ENCODE results near the gene WDR48. TPM values are rescaled to one million over a fixed set of nuclear protein-coding genes. Genes with fewer than 3 reads are reported as not detected.

The WDR48 gene
- total RNA-seq, 1 donor from 2014 or later = 38.5 TPM

DNA sequence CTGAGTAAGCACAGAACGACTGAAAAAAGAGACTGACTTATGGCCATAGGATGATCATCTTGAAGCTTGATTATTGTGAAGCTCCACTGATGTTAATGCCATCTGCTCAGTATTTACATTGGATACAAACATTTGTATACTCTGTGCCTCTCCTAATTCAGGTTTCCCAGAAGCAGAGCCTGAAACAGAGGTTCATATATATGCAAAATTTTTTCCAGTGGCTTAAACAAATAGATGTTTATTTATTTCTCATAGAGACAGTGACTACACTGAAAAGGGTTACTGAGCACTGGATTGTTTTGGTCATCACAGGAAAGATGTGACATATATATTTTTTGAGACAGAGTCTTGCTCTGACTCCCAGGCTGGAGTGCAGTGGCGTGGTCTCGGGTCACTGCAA is 36.4 kb upstream of the WDR48 start:
- H2AFZ ChIP-seq (ENCODE audit: low read depth, low read length) = no peak overlapping the region
- no peaks in the 10 kb centered on the region for H3K9me3 ChIP-seq (ENCODE audit: insufficient read depth, low read depth, low read length)
- Mint-ChIP-seq H3K4me1 (ENCODE audit: low read depth, unreplicated experiment) (peaks cover 4% of the 10 kb centered on the region), H3K4me3 (ENCODE audit: unreplicated experiment) (no peak overlapping the region), H3K27me3 (ENCODE audit: low read depth, unreplicated experiment) (peaks cover 2% of the 10 kb centered on the region), H3K9me3 (ENCODE audit: unreplicated experiment) (no peaks in the 10 kb centered on the region), H3K36me3 (ENCODE audit: low read depth, unreplicated experiment) (peaks cover 2% of the 10 kb centered on the region), H3K27ac (ENCODE audit: unreplicated experiment) (no peak overlapping the region)
- no peaks in the 10 kb centered on the region for H4K20me1 ChIP-seq (ENCODE audit: insufficient read depth, low read length)
- H3K27me3 ChIP-seq (ENCODE audit: insufficient read depth, low read length) = peaks cover 7% of the 10 kb centered on the region
- no peaks in the 10 kb centered on the region for H3K79me2 ChIP-seq (ENCODE audit: insufficient read depth, low read length)
- no peak overlapping the region for H3K4me3 ChIP-seq (ENCODE audit: insufficient read depth, low read depth, low read length)
- DNase-seq (ENCODE audit: low read depth) (no peak), FAIRE-seq (no peak)
- no peaks in the 10 kb centered on the region for H3K36me3 ChIP-seq (ENCODE audit: insufficient read depth, low read length)
- no peak for TF ChIP-seq EZH2 (IDR thresholded peaks at IDR 0.05; ENCODE audit: insufficient read depth, low read length)
- TF ChIP-seq, protein P1, sequence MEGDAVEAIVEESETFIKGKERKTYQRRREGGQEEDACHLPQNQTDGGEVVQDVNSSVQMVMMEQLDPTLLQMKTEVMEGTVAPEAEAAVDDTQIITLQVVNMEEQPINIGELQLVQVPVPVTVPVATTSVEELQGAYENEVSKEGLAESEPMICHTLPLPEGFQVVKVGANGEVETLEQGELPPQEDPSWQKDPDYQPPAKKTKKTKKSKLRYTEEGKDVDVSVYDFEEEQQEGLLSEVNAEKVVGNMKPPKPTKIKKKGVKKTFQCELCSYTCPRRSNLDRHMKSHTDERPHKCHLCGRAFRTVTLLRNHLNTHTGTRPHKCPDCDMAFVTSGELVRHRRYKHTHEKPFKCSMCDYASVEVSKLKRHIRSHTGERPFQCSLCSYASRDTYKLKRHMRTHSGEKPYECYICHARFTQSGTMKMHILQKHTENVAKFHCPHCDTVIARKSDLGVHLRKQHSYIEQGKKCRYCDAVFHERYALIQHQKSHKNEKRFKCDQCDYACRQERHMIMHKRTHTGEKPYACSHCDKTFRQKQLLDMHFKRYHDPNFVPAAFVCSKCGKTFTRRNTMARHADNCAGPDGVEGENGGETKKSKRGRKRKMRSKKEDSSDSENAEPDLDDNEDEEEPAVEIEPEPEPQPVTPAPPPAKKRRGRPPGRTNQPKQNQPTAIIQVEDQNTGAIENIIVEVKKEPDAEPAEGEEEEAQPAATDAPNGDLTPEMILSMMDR (IDR thresholded peaks at IDR 0.05; ENCODE audit: insufficient read depth, low read depth, low read length) = no peak
- H3K9ac ChIP-seq (ENCODE audit: low read length) = no peak overlapping the region
- no peaks in the 10 kb centered on the region for H3K4me1 ChIP-seq (ENCODE audit: insufficient read depth, low read length)
- H3K27ac ChIP-seq (ENCODE audit: low read depth, low read length) = no peak overlapping the region
- H3K4me2 ChIP-seq (ENCODE audit: low read length) = no peak overlapping the region

DNA sequence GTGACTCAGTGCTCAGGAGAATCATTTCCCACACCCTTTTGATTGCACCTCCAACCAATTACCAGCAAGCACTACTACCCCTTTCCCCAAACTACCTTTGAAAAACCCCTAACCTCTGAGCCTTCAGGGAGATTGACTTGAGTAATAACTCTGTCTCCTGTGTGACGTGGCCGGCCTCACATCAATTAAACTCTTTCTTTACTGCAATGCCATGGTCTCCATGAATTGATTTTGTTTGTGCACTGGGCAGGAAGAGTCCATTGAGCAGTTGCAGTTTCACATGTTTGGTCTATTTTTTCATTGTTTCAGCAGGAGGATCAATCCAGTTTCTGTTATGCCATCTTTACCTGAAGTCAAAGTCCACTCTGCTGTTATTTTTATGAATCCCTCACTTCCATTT is 32.5 kb upstream of the WDR48 start:
- Mint-ChIP-seq H3K27me3 (ENCODE audit: low read depth, unreplicated experiment) (peaks cover 3% of the 10 kb centered on the region), H3K4me3 (ENCODE audit: unreplicated experiment) (no peak overlapping the region), H3K36me3 (ENCODE audit: low read depth, unreplicated experiment) (peaks cover 2% of the 10 kb centered on the region), H3K27ac (ENCODE audit: unreplicated experiment) (no peak overlapping the region), H3K9me3 (ENCODE audit: unreplicated experiment) (no peaks in the 10 kb centered on the region), H3K4me1 (ENCODE audit: low read depth, unreplicated experiment) (no peaks in the 10 kb centered on the region)
- FAIRE-seq (no peak), DNase-seq (ENCODE audit: low read depth) (no peak)
- Histone ChIP-seq H3K4me1 (ENCODE audit: insufficient read depth, low read length) (no peaks in the 10 kb centered on the region), H2AFZ (ENCODE audit: low read depth, low read length) (no peak overlapping the region), H3K27ac (ENCODE audit: low read depth, low read length) (no peak overlapping the region), H3K36me3 (ENCODE audit: insufficient read depth, low read length) (no peaks in the 10 kb centered on the region), H3K79me2 (ENCODE audit: insufficient read depth, low read length) (no peaks in the 10 kb centered on the region), H3K4me3 (ENCODE audit: insufficient read depth, low read depth, low read length) (no peak overlapping the region), H3K9me3 (ENCODE audit: insufficient read depth, low read depth, low read length) (no peaks in the 10 kb centered on the region), H3K27me3 (ENCODE audit: insufficient read depth, low read length) (peaks cover 7% of the 10 kb centered on the region), H3K9ac (ENCODE audit: low read length) (no peak overlapping the region), H4K20me1 (ENCODE audit: insufficient read depth, low read length) (no peaks in the 10 kb centered on the region), H3K4me2 (ENCODE audit: low read length) (no peak overlapping the region)
- no peak for TF ChIP-seq EZH2 (IDR thresholded peaks at IDR 0.05; ENCODE audit: insufficient read depth, low read length)
- TF ChIP-seq, protein P1 (IDR thresholded peaks at IDR 0.05; ENCODE audit: insufficient read depth, low read depth, low read length) = no peak

DNA sequence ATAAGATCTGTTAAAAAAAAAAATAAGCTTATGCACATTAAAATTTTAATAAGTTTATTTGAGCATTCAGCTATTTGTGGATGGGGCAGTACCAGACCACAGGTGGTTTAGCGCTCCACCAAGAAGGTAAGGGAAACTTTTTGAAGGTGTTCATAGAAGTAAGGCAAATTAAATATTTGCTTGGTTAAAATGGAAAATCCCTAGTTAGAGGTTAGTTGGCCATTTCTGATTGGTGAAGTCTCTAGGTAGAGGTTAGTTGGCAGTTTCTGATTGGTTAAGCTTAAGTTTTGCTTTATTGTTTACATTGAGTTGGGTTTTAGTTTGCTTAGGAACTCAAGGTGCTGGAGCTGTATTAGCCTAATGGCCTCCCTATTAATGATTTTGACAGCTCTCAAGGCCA is 30.8 kb upstream of the WDR48 start:
- no peak for FAIRE-seq
- H3K79me2 ChIP-seq (ENCODE audit: insufficient read depth, low read length) = no peaks in the 10 kb centered on the region
- DNase-seq (ENCODE audit: low read depth) = no peak
- no peaks in the 10 kb centered on the region for H3K4me1 Mint-ChIP-seq (ENCODE audit: low read depth, unreplicated experiment)
- H3K9me3 ChIP-seq (ENCODE audit: insufficient read depth, low read depth, low read length) = no peaks in the 10 kb centered on the region
- H3K36me3 ChIP-seq (ENCODE audit: insufficient read depth, low read length) = no peaks in the 10 kb centered on the region
- peaks cover 2% of the 10 kb centered on the region for H3K9me3 Mint-ChIP-seq (ENCODE audit: unreplicated experiment)
- H3K4me2 ChIP-seq (ENCODE audit: low read length) = no peak overlapping the region
- H3K4me1 ChIP-seq (ENCODE audit: insufficient read depth, low read length) = no peaks in the 10 kb centered on the region
- H3K4me3 ChIP-seq (ENCODE audit: insufficient read depth, low read depth, low read length) = no peak overlapping the region
- peaks cover 2% of the 10 kb centered on the region for H3K36me3 Mint-ChIP-seq (ENCODE audit: low read depth, unreplicated experiment)
- TF ChIP-seq, protein P1 (IDR thresholded peaks at IDR 0.05; ENCODE audit: insufficient read depth, low read depth, low read length) = no peak
- no peak for TF ChIP-seq EZH2 (IDR thresholded peaks at IDR 0.05; ENCODE audit: insufficient read depth, low read length)
- H4K20me1 ChIP-seq (ENCODE audit: insufficient read depth, low read length) = no peaks in the 10 kb centered on the region
- no peak overlapping the region for H3K9ac ChIP-seq (ENCODE audit: low read length)
- H3K27ac ChIP-seq (ENCODE audit: low read depth, low read length) = no peak overlapping the region
- peaks cover 6% of the 10 kb centered on the region for H3K27me3 ChIP-seq (ENCODE audit: insufficient read depth, low read length)
- no peak overlapping the region for H3K27ac Mint-ChIP-seq (ENCODE audit: unreplicated experiment)
- H3K27me3 Mint-ChIP-seq (ENCODE audit: low read depth, unreplicated experiment) = peaks cover 2% of the 10 kb centered on the region
- no peak overlapping the region for H2AFZ ChIP-seq (ENCODE audit: low read depth, low read length)
- H3K4me3 Mint-ChIP-seq (ENCODE audit: unreplicated experiment) = no peak overlapping the region

Data from astrocyte (in vitro differentiated cells and primary cell).